A549 (cell line): ENCODE data around the gene CBFA2T3.

Experiments used
- CHD2 ChIP-seq: fragments of 150-350 bp; IDR thresholded peaks from 2 replicates; pipeline ENCODE4 v1.6.1; 2014; ENCODE audit warnings: low read length; ENCODE audit not compliant: partially characterized antibody
- CTCF ChIP-seq: fragments of >200 bp; sonication (Bioruptor Twin); formaldehyde crosslinking; IDR thresholded peaks from 3 replicates; pipeline ENCODE4 v1.5.1; 2016
- E2F6 ChIP-seq: IDR thresholded peaks from 2 replicates; pipeline ENCODE4 v1.6.1; 2012; ENCODE audit warnings: low read depth, borderline replicate concordance
- EP300 ChIP-seq, 2 experiments: fragments of >200 bp; sonication (Bioruptor Twin); formaldehyde crosslinking; IDR thresholded peaks; 2 replicates in 1 of 2; 3 replicates in 1 of 2; pipeline ENCODE4 v1.6.1; 2016 to 2017
- KDM5A ChIP-seq: fragments of 200-600 bp; sonication (generic); IDR thresholded peaks from 2 replicates; pipeline ENCODE4 v1.6.1; 2016; ENCODE audit warnings: antibody characterized with exemption, mild to moderate bottlenecking
- POLR2A ChIP-seq: IDR thresholded peaks from 2 replicates; pipeline ENCODE4 v1.6.1; 2012; ENCODE audit warnings: mild to moderate bottlenecking, low read length
- RAD21 ChIP-seq, 2 experiments: fragments of >200 bp in 1 of 2; sonication (Bioruptor Twin) in 1 of 2; formaldehyde crosslinking in 1 of 2; IDR thresholded peaks in 1 of 2; conservative IDR thresholded peaks in 1 of 2; 2 replicates in 1 of 2; 3 replicates in 1 of 2; pipeline ENCODE4 v1.6.1; 2012 to 2018; ENCODE audit warnings: inconsistent platforms in 1 of 2
- RCOR1 ChIP-seq: fragments of 150-350 bp; IDR thresholded peaks from 2 replicates; pipeline ENCODE4 v1.6.1; 2014; ENCODE audit warnings: antibody characterized with exemption, low read length, low read depth
- RNF2 ChIP-seq: fragments of 200-600 bp; sonication (generic); IDR thresholded peaks from 2 replicates; pipeline ENCODE4 v1.6.1; 2016; ENCODE audit warnings: low read depth, mild to moderate bottlenecking, antibody characterized with exemption, moderate library complexity, borderline replicate concordance
- SMC3 ChIP-seq: fragments of >200 bp; sonication (Bioruptor Twin); formaldehyde crosslinking; IDR thresholded peaks from 3 replicates; pipeline ENCODE4 v1.6.1; 2018; ENCODE audit warnings: inconsistent platforms

GRCh38 chr16:88886845-88887521 lies 90.0 kb downstream of the CBFA2T3 start:
- TF ChIP-seq CTCF, result no peak
- no peak for TF ChIP-seq POLR2A
- TF ChIP-seq E2F6, result no peak
- no peak for TF ChIP-seq EP300 (IDR thresholded peaks at IDR 0.05)
- TF ChIP-seq RCOR1, result no peak
- no peak for TF ChIP-seq RAD21 (conservative IDR thresholded peaks at IDR 0.05 in 1 of 2, IDR thresholded peaks at IDR 0.05 in 1 of 2)
- no peak for TF ChIP-seq CHD2
- TF ChIP-seq RNF2, result no peak
- TF ChIP-seq KDM5A, result no peak
- TF ChIP-seq SMC3, result no peak
